B cell (primary cell): ENCODE measurements around the gene CACTIN. TPM values are rescaled to one million over a fixed set of nuclear protein-coding genes. Genes with fewer than 3 reads are reported as not detected.

Experiments used
- ATAC-seq: fragments of 200-7000 bp; cut with Tn5 transposase; one replicate; pipeline ENCODE4 v1.10.0; 2021; ENCODE audit warnings: low read depth, mild to moderate bottlenecking, moderate number of reproducible peaks, moderate library complexity
- CTCF ChIA-PET: fragments of 350-600 bp; sonication (Branson Sonifier 250); formaldehyde crosslinking; loops from one replicate; lab custom pipeline; 2021; ENCODE audit warnings: antibody characterized with exemption, inconsistent platforms; lab: Charles Lee
- POLR2A ChIA-PET: fragments of 350-600 bp; sonication (Branson Sonifier 250); formaldehyde crosslinking; loops from one replicate; lab custom pipeline; 2021; ENCODE audit warnings: antibody characterized with exemption; lab: Charles Lee
- DNase-seq: peaks from one replicate; pipeline ENCODE4 v3.0.0; 2013
- H2AFZ ChIP-seq: 2 replicates; pipeline ENCODE4 v1.6.1; 2012; ENCODE audit warnings: mild to moderate bottlenecking, low read depth, low read length; ENCODE audit not compliant: insufficient read depth, poor library complexity, severe bottlenecking
- H3K27ac ChIP-seq, 2 donors: 1 replicate in 1 of 2; 2 replicates in 1 of 2; pipeline ENCODE4 v1.5.1; 2012 to 2013; ENCODE audit warnings: low read length in 2 of 2, mild to moderate bottlenecking in 2 of 2, moderate library complexity in 1 of 2
- H3K27me3 ChIP-seq, 4 experiments: fragments of 200-600 bp in 1 of 4; sonication (generic) in 1 of 4; replicated peaks in 1 of 4; 1 replicate in 2 of 4; 2 replicates in 2 of 4; pipeline versions ENCODE4 v1.6.1 to v1.7.0; 2013 to 2016; ENCODE audit warnings: low read length in 3 of 4, mild to moderate bottlenecking in 2 of 4, mixed read lengths in 1 of 4, moderate library complexity in 1 of 4; ENCODE audit not compliant: insufficient read depth in 4 of 4, control insufficient read depth in 3 of 4; ENCODE audit errors: control extremely low read depth in 1 of 4
- H3K36me3 ChIP-seq, 2 experiments: replicated peaks in 1 of 2; 1 replicate in 1 of 2; 2 replicates in 1 of 2; pipeline versions ENCODE4 v1.6.1 to v1.7.1; 2013; ENCODE audit warnings: low read length in 1 of 2; ENCODE audit not compliant: insufficient read depth in 2 of 2, control insufficient read depth in 1 of 2; ENCODE audit errors: control extremely low read depth in 1 of 2, extremely low read depth in 1 of 2
- H3K4me1 ChIP-seq, 2 donors: fragments of 200-600 bp in 1 of 2; sonication (generic) in 1 of 2; 1 replicate in 1 of 2; 2 replicates in 1 of 2; pipeline versions ENCODE4 v1.5.1 to v1.6.1; 2013 to 2017; ENCODE audit warnings: low read length in 2 of 2; ENCODE audit not compliant: control insufficient read depth in 2 of 2, insufficient read depth in 2 of 2
- H3K4me2 ChIP-seq: replicated peaks from 2 replicates; pipeline ENCODE3; 2012; ENCODE audit warnings: mild to moderate bottlenecking, low read depth, low read length; ENCODE audit not compliant: poor library complexity, severe bottlenecking
- H3K4me3 ChIP-seq, 5 experiments: fragments of 200-600 bp in 1 of 5; sonication (generic) in 1 of 5; 1 replicate in 3 of 5; 2 replicates in 2 of 5; pipeline versions ENCODE4 v1.5.1 to v1.7.0; 2011 to 2016; ENCODE audit warnings: low read length in 4 of 5, mild to moderate bottlenecking in 4 of 5, low read depth in 2 of 5, control low read depth in 1 of 5, moderate library complexity in 1 of 5; ENCODE audit not compliant: insufficient read depth in 1 of 5; ENCODE audit errors: control extremely low read depth in 1 of 5, extremely low read depth in 1 of 5
- H3K79me2 ChIP-seq: fragments of 200-600 bp; sonication (generic); one replicate; pipeline ENCODE4 v1.6.0; 2016; ENCODE audit warnings: low read length; ENCODE audit not compliant: control insufficient read depth, insufficient read depth
- H3K9ac ChIP-seq: fragments of 200-600 bp; sonication (generic); 2 replicates; pipeline ENCODE4 v1.6.1; 2017; ENCODE audit warnings: mild to moderate bottlenecking, low read length, moderate library complexity
- H3K9me3 ChIP-seq, 3 donors: one replicate each; pipeline versions ENCODE4 v1.6.1 to v1.7.1; 2013; ENCODE audit warnings: low read length in 2 of 3; ENCODE audit not compliant: control insufficient read depth in 2 of 3, insufficient read depth in 1 of 3; ENCODE audit errors: control extremely low read depth in 1 of 3
- H4K20me1 ChIP-seq: 2 replicates; pipeline ENCODE4 v1.6.0; 2012; ENCODE audit warnings: mild to moderate bottlenecking, low read length; ENCODE audit not compliant: insufficient read depth, control insufficient read depth, poor library complexity, severe bottlenecking
- H3K27ac Mint-ChIP-seq: one replicate; pipeline ENCODE4 v1.8.0; 2021; ENCODE audit warnings: mixed read lengths
- H3K27me3 Mint-ChIP-seq: one replicate; pipeline ENCODE4 v1.8.0; 2021; ENCODE audit warnings: mixed read lengths
- H3K4me1 Mint-ChIP-seq: one replicate; pipeline ENCODE4 v1.8.0; 2021; ENCODE audit warnings: mixed read lengths
- H3K4me3 Mint-ChIP-seq: one replicate; pipeline ENCODE4 v1.8.0; 2021; ENCODE audit warnings: mixed read lengths
- H3K9me3 Mint-ChIP-seq: one replicate; pipeline ENCODE4 v1.8.0; 2022; ENCODE audit warnings: mixed read lengths; ENCODE audit not compliant: insufficient read depth
- EZH2 ChIP-seq: IDR thresholded peaks from 2 replicates; pipeline ENCODE4 v1.6.1; 2012; ENCODE audit warnings: borderline replicate concordance, low read depth, mild to moderate bottlenecking, moderate library complexity, low read length; ENCODE audit not compliant: insufficient read depth, poor library complexity, severe bottlenecking
- WGBS: methylation state at CpG from one replicate; pipeline ENCODE4 v1.1.5; 2013; ENCODE audit warnings: missing lambda C conversion rate; ENCODE audit not compliant: insufficient coverage; 5-methylcytosine and 5-hydroxymethylcytosine counted together
- intact Hi-C: fragments of 100-400 bp; cut with micrococcal nuclease; formaldehyde crosslinking; loops from one replicate; pipeline ENCODE4 v1.10.0; 2022
- polyA plus RNA-seq: library from polyadenylated mRNA; depleted of rRNA; stranded (reverse); fragments of >200 nt; gene quantifications from 2 replicates; pipeline ENCODE4 v1.2.3, GENCODE V29; 2012
- total RNA-seq, 2 donors: library from RNA; stranded (reverse); fragments of 120-200 nt in 1 of 2; gene quantifications; 1 replicate in 1 of 2; 2 replicates in 1 of 2; pipeline versions ENCODE4 v1.2.3 to v1.2.4, GENCODE V29; 2013 to 2022
- TF ChIP-seq, protein P1 (sequence below): fragments of 200-600 bp; IDR thresholded peaks from one replicate; pipeline ENCODE4 v1.8.0; 2022; ENCODE audit warnings: antibody characterized with exemption, mild to moderate bottlenecking

Gene CACTIN
- total and polyA plus RNA-seq, 2 donors (not counting 1 experiment from before 2014, with no cell fraction given): 40.6 to 41.8 TPM

DNA sequence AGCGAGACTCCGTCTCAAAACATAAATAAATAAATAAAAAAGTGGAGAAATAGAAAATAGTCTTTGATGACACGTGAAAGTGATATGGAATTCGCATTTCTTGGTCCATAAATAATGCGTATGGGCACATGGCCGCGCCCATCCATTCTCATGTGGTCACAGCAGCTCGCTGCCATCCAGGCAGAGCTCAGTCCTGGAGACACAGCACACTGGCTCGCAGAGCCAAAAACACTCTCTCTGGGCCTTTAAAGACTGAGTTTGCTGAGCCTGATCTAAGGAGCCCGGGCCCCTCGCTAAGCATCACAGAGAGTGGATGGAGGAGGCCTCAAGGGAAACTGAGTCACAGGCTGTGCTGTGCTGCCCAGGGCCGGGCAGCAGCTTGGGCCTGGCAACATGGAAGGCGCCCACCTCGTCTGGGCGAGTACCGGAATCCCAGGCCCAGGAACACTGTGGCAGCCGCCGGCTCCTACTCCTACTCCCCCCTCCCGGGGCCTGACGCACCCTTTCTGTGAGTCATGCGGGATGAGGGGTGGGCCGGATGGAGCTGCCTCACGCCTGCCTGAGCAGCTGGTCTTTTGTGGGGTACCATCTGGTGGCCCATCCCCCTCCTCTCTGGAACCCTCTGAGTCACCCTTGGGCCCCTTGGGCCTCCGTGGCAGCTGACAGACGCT lies 28.9 kb upstream of the CACTIN start:
- 84% methylated on average over 19 of the region's 25 CpGs for WGBS
- no peak overlapping the region for H3K4me2 ChIP-seq
- POLR2A ChIA-PET: interaction anchor here (0.6 kb wide), 1 partner anchor 38 kb away, joined by 6 read pairs; no protein-coding TSS in a partner anchor
- peaks cover 0 to 27% of the 10 kb centered on the region in 2 experiments for H3K36me3 ChIP-seq
- ATAC-seq (peak; percentile 81), DNase-seq (peak; percentile 41)
- H2AFZ ChIP-seq: no peak overlapping the region
- no peaks in the 10 kb centered on the region for H3K27me3 ChIP-seq
- H3K4me3 ChIP-seq: no peak overlapping the region
- no peak overlapping the region for H3K9ac ChIP-seq
- H3K4me1 ChIP-seq: peaks cover 0 to 12% of the 10 kb centered on the region in 2 donors
- H3K9me3 ChIP-seq: peaks cover 0 to 10% (median 0%) of the 10 kb centered on the region in 3 donors
- Mint-ChIP-seq H3K27ac (no peak overlapping the region), H3K27me3 (no peaks in the 10 kb centered on the region), H3K9me3 (no peaks in the 10 kb centered on the region), H3K4me1 (peaks cover 2% of the 10 kb centered on the region), H3K4me3 (no peak overlapping the region)
- no peak overlapping the region for H3K27ac ChIP-seq
- H4K20me1 ChIP-seq: no peaks in the 10 kb centered on the region
- CTCF ChIA-PET: interaction anchor here (0.9 to 2.0 kb wide), 4 partner anchors 11 to 110 kb away, joined by 3 to 6 read pairs (median 4); partner anchors contain the start of gene PIP5K1C
- intact Hi-C loops: no loop called here
- TF ChIP-seq EZH2: no peak
- TF ChIP-seq, protein P1, sequence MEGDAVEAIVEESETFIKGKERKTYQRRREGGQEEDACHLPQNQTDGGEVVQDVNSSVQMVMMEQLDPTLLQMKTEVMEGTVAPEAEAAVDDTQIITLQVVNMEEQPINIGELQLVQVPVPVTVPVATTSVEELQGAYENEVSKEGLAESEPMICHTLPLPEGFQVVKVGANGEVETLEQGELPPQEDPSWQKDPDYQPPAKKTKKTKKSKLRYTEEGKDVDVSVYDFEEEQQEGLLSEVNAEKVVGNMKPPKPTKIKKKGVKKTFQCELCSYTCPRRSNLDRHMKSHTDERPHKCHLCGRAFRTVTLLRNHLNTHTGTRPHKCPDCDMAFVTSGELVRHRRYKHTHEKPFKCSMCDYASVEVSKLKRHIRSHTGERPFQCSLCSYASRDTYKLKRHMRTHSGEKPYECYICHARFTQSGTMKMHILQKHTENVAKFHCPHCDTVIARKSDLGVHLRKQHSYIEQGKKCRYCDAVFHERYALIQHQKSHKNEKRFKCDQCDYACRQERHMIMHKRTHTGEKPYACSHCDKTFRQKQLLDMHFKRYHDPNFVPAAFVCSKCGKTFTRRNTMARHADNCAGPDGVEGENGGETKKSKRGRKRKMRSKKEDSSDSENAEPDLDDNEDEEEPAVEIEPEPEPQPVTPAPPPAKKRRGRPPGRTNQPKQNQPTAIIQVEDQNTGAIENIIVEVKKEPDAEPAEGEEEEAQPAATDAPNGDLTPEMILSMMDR: no peak
- H3K79me2 ChIP-seq: no peaks in the 10 kb centered on the region

GRCh38 chr19:3653865-3654513 lies 27.4 kb upstream of the CACTIN start:
- no peak for DNase-seq
- H3K4me1 Mint-ChIP-seq: peaks cover 2% of the 10 kb centered on the region

More at GRCh38 chr19:3653865-3654513, 27.4 kb upstream of the CACTIN start:
- Histone ChIP-seq H4K20me1 (no peaks in the 10 kb centered on the region), H2AFZ (no peak overlapping the region), H3K4me2 (no peak overlapping the region), H3K27me3 (no peaks in the 10 kb centered on the region), H3K4me3 (no peak overlapping the region), H3K9ac (no peak overlapping the region), H3K4me1 (peaks cover 0 to 12% of the 10 kb centered on the region in 2 donors), H3K27ac (no peak overlapping the region), H3K9me3 (peaks cover 0 to 10% (median 0%) of the 10 kb centered on the region in 3 donors), H3K79me2 (no peaks in the 10 kb centered on the region), H3K36me3 (peaks cover 0 to 27% of the 10 kb centered on the region in 2 experiments)
- H3K27ac Mint-ChIP-seq: no peak overlapping the region
- ChIA-PET POLR2A (interaction anchor here (0.7 kb wide), 1 partner anchor 62 kb away, joined by 3 read pairs; no protein-coding TSS in a partner anchor), CTCF (interaction anchor here (2.0 kb wide), 1 partner anchor 13 kb away, joined by 6 read pairs; no protein-coding TSS in a partner anchor)
- no peak for ATAC-seq
- 98% methylated on average over 17 of the region's 20 CpGs for WGBS
- intact Hi-C loops: no loop called here
- no peaks in the 10 kb centered on the region for H3K27me3 Mint-ChIP-seq
- TF ChIP-seq, protein P1: no peak
- TF ChIP-seq EZH2: no peak
- H3K4me3 Mint-ChIP-seq: no peak overlapping the region
- H3K9me3 Mint-ChIP-seq: no peaks in the 10 kb centered on the region
